ENCODE data around the gene CENPN. TPM values are rescaled to one million over a fixed set of nuclear protein-coding genes. Genes with fewer than 3 reads are reported as not detected.

CENPN gene
- total RNA-seq, 1 experiment from 2014 or later: 38.4 TPM

GRCh38 chr16:81003064-81003463 is 4.0 kb upstream of the CENPN start:
- TF ChIP-seq CTCF (IDR thresholded peaks at IDR 0.05; ENCODE audit: unreplicated experiment): no peak
- no TSS peak for BruUV-seq (replicated peaks)
- Mint-ChIP-seq H3K36me3 (ENCODE audit: insufficient read depth, unreplicated experiment) (peaks cover 14% of the 10 kb centered on the region), H3K4me1 (ENCODE audit: insufficient read depth, unreplicated experiment) (peaks cover 27% of the 10 kb centered on the region), H3K27ac (ENCODE audit: low read depth, unreplicated experiment) (no peak overlapping the region), H3K9me3 (ENCODE audit: unreplicated experiment) (no peaks in the 10 kb centered on the region), H3K27me3 (ENCODE audit: insufficient read depth, unreplicated experiment) (no peaks in the 10 kb centered on the region), H3K4me3 (ENCODE audit: unreplicated experiment) (no peak overlapping the region)
- no peak for DNase-seq (ENCODE audit: unreplicated experiment)
- intact Hi-C loops (cut with micrococcal nuclease): loop anchor here (10.0 kb wide), 1 partner anchor 732 kb away; no protein-coding TSS in a partner anchor
- CTCF ChIA-PET: interaction anchor here (0.9 to 4.9 kb wide), 10 partner anchors 9 to 734 kb away, joined by 3 to 67 read pairs (median 6); partner anchors contain the start of gene ATMIN
- POLR2A ChIA-PET: interaction anchor here (0.9 to 6.3 kb wide), 4 partner anchors 9 to 73 kb away, joined by 4 to 64 read pairs (median 32); partner anchors contain the start of genes ATMIN and C16orf46

GRCh38 chr16:81003610-81004460 is 3.2 kb upstream of the CENPN start:
- CTCF ChIA-PET: interaction anchor here (0.6 to 4.9 kb wide), 27 partner anchors 10 to 754 kb away, joined by 3 to 67 read pairs (median 3); partner anchors contain the start of gene ATMIN
- no TSS peak for BruUV-seq (replicated peaks)
- H3K36me3 Mint-ChIP-seq (ENCODE audit: insufficient read depth, unreplicated experiment): peaks cover 19% of the 10 kb centered on the region
- no peak for DNase-seq (ENCODE audit: unreplicated experiment)
- no peaks in the 10 kb centered on the region for H3K9me3 Mint-ChIP-seq (ENCODE audit: unreplicated experiment)
- H3K27ac Mint-ChIP-seq (ENCODE audit: low read depth, unreplicated experiment): peak overlapping the region; percentile 54
- TF ChIP-seq CTCF (IDR thresholded peaks at IDR 0.05; ENCODE audit: unreplicated experiment): no peak
- peaks cover 32% of the 10 kb centered on the region for H3K4me1 Mint-ChIP-seq (ENCODE audit: insufficient read depth, unreplicated experiment)
- intact Hi-C loops (cut with micrococcal nuclease): loop anchor here (10.0 kb wide), 1 partner anchor 731 kb away; no protein-coding TSS in a partner anchor
- POLR2A ChIA-PET: interaction anchor here (0.9 to 6.3 kb wide), 4 partner anchors 10 to 73 kb away, joined by 4 to 64 read pairs (median 32); partner anchors contain the start of genes ATMIN and C16orf46
- no peaks in the 10 kb centered on the region for H3K27me3 Mint-ChIP-seq (ENCODE audit: insufficient read depth, unreplicated experiment)
- H3K4me3 Mint-ChIP-seq (ENCODE audit: unreplicated experiment): no peak overlapping the region

DNA sequence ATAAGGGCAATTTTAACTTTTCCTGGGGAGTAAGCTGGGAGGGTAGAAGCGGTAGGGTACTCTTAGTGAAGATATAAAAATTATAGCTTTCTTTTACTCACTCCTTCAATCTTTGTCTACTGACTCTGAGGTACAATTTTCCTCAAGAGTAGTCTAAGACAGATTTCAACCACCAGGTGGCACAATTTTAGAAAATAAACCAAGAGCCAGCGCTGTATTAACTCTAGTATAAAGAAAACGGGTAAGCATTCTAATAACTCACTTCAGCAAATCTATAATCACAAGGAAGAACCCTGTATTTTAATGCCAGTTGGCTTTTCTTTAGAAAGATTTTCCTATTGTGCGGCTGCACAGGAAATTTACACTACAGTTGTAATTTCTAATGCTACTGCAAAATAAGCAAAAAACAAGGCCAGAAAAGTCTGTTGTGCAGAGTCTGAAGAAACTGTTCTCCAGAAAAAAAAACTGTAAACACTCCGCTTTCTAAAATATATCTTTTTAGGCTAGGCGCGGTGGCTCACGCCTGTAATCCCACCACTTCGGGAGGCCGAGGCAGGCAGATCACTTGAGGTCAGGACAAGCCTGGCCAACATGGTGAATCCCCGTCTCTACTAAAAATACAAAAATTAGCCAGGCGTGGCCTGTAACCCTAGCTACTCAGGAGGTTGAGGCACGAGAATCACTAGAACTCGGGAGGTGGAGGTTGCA is 2.2 kb upstream of the CENPN start:
- CTCF ChIA-PET: interaction anchor here (0.6 to 4.9 kb wide), 30 partner anchors 10 to 753 kb away, joined by 3 to 67 read pairs (median 3); partner anchors contain the start of gene ATMIN
- Mint-ChIP-seq H3K9me3 (ENCODE audit: unreplicated experiment) (no peaks in the 10 kb centered on the region), H3K4me3 (ENCODE audit: unreplicated experiment) (peak overlapping the region; percentile 99), H3K36me3 (ENCODE audit: insufficient read depth, unreplicated experiment) (peaks cover 19% of the 10 kb centered on the region), H3K27me3 (ENCODE audit: insufficient read depth, unreplicated experiment) (no peaks in the 10 kb centered on the region), H3K27ac (ENCODE audit: low read depth, unreplicated experiment) (peak overlapping the region; percentile 54), H3K4me1 (ENCODE audit: insufficient read depth, unreplicated experiment) (peaks cover 32% of the 10 kb centered on the region)
- intact Hi-C loops (cut with micrococcal nuclease): loop anchor here (10.0 kb wide), 1 partner anchor 730 kb away; no protein-coding TSS in a partner anchor
- no TSS peak for BruUV-seq (replicated peaks)
- POLR2A ChIA-PET: interaction anchor here (0.6 to 6.3 kb wide), 6 partner anchors 8 to 129 kb away, joined by 3 to 64 read pairs (median 6); partner anchors contain the start of genes ATMIN and C16orf46
- peak; percentile 55 for TF ChIP-seq CTCF (IDR thresholded peaks at IDR 0.05; ENCODE audit: unreplicated experiment)
- DNase-seq (ENCODE audit: unreplicated experiment): peak; percentile 64

All from MCF 10A (cell line).